Measurements from ENCODE around the gene ATP6V1C2.

GRCh38 chr2:10802657-10803056 lies 81.2 kb downstream of the ATP6V1C2 start:
- TF ChIP-seq POLR2A (IDR thresholded peaks at IDR 0.05) (no peak), CTCF (IDR thresholded peaks at IDR 0.05) (no peak)

Data from body of pancreas (tissue), 4 donors.